Anterior cingulate cortex (tissue), 58 donors: Measurements from ENCODE around the gene ADCY2.

Experiments used
- DNase-seq, 58 donors: peaks; one replicate each; lab custom pipeline; 2025; lab: John Stamatoyannopoulos, UW

Gene ADCY2

DNA sequence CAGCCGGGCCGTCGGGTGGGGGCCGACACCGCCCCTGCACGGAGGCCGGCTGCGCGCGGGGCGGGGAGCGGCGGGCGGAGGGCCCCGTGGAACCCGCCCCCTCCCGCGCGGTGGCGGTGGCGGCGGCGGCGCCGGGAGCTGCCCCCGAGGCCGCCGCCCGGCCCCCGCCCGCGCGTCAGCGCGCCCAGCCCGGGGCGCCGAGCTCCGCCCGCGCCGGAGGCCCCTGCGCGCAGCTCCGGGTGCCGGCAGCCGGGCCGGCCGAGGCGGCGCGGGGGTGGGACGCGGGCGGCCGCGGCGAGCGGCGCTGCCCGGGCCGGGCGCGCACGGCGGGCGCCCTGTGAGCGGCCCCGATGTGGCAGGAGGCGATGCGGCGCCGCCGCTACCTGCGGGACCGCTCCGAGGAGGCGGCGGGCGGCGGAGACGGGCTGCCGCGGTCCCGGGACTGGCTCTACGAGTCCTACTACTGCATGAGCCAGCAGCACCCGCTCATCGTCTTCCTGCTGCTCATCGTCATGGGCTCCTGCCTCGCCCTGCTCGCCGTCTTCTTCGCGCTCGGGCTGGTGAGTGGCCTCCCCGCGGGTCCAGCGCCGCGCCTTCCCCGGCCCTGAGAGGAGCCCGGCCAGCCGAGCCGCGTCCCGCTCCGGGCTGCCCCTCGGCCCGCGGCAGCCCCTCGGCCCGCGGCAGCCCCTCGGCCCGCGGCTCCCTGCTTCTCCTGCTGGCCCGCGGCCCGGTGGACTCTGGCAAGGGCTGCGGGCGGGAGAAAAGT is at the start of gene ADCY2:
Gene ADCY2 (plus strand): TSS at position 192 of the 766 bp plus-strand sequence. CDS start 159 bp downstream, at position 351.
- peak in 2 of 58 donors; percentile 53 to 63 for DNase-seq

DNA sequence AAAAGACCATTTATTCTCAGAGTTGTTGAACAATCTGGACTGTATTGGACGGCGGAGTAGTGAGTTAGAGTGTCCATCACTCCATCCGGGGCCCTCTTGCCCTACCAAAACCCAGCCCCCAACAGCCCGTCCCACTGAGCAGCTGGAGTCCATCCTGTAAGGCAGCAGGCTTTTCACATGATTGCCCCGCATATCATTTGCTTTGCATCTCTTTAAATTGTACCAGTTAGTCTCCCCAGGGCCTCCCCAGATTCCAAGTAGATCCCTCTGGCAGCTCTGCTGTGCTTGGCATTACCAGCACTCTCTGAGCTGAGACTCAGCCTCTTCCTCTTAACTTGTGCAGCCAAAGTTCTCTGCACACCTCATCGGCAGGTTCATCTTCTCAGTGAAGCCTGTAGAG is 48.6 kb upstream of the ADCY2 start:
- DNase-seq, result no peak

DNA sequence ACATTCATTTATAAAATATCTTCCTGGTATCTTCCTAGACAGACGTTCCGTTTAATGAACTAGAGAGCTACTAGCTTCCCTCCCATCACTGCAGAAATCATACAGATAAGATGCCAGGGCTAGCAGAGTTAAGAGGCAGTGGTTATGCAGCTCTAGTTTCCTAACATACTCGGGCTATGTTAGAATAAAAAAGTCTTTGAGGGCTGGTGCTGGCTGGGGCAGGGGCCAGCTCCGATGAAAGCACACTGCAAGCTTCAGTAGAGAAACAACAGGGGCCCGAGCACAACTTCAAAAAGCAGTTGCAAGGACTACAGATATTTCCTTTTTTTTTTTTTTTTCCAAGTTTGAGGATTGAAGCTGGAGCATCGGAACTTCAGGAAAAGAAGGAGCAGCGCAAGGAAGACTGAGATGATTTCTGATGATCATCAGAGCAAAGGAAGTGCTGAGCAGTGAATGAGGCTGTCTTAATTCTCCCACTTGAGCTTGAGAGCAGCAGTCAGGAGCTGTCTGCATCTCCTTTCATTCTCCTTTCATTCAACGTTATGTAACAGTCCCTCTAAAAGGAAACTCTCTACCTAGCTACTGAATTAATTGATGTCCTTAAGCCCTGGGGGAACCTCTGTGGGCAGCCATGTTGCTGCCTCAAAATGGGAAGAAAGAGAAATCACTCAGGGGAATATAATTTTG is 47.6 kb upstream of the ADCY2 start:
- DNase-seq, result peak in 36 of 58 donors; percentile 3 to 68 (median 18)

DNA sequence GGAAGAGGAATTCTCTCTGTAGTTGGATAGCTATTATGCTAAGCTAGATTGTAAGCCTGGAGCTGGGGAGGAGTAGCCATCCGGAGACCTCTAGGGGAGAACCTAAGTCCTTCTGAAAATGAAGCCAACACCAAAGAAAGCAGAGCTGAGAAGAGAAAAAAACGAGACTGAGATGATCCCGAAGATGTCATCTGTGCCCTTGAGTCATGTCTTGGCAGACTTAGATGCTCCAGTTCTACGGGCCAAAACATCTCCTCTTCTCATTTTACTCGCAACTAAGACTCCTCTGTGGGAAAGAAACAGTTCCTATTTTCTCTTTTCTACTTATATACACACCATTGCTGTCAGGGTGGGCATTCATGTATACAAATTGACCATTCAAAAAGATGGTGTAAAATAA is 34.3 kb upstream of the ADCY2 start:
- no peak for DNase-seq

DNA sequence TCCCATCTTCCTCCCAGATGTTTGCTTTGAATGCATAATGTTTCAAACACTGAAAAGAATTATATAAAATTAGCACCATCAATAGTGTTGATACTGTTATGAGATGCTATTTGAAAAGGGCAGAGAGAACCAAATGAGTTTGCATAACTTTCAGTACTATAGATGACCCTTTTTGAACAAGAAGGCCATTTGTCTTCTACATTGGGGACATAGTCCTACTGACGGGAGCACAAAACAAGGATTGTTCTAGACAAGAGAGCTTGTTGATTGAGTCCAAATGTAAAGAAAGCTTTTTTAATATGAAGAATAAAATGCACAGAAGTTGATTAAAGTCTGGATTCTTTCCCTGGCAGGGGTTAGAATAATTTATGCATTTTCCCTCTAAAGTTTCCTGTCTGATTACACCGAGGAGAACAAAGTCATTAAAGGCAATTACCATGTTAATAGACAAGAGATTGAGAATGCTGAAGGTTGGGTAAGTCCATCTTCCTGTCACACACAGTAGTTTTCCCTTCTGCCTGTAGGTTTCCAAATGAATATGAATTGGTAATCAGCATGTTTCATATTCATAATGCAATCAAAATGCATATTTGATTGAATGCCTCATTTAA is 32.8 kb upstream of the ADCY2 start:
- no peak for DNase-seq

DNA sequence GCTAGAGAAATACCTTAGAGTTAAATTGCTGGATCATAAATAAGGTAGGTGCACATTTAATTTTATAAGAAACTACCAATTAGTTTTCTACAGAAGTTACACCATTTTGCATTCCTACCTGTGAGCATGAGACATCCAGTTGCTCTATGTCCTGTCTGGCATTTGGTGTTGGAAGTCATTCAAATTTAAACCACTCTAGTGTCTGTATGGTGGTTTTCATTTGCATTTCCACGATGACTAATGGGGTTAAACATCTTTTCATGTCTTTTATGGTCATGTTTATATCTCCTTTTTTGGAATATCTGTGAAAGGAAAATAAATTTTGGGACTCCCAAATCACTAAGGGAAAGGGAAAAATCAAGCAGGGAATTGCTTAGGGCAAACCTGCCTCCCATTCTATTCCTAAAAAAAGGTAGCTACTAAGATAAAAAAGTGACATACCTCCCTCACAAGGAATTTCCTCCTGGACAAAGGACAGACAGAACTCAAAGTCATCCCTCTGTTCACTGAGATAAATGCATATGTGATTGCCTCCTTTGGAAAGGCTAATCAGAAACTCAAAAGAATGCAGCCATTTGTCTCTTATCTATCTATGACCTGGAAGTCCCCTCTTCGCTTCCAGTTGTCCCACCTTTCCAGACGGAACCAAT is 31.6 kb upstream of the ADCY2 start:
- DNase-seq, result no peak

DNA sequence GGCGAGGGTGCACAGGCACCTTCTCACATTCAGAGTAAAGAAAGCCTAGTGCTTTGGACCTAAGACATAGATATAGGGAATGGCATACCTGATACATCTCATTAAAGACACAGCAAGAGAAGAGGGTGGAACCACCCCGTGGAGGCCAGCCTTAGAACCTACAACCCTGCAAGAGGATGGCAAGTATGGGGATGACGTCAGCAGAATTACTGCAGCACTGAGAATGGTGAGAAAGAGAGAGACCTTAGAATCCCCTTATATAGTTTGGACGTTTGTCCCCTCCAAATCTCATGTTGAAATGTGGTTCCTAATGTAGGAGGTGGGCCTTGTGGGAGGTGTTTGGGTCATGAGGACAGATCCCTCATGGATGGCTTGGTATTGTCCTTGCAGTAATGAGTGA is 28.2 kb upstream of the ADCY2 start:
- no peak for DNase-seq

DNA sequence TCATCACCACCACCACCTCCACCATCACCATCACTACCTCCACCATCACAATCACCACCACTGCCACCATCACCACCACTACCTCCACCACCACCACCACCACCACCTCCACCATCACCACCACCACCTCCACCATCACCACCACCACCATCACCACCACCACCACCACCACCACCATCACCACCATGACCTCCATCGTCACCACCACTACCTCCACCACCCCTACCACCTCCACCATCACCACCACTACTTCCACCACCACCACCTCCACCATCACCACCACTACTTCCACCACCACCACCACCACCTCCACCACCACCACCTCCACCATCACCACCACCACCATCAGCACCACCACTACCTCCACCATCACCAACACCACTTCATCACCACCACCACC is 23.5 kb upstream of the ADCY2 start:
- DNase-seq, result peak in 1 of 58 donors; percentile 15

DNA sequence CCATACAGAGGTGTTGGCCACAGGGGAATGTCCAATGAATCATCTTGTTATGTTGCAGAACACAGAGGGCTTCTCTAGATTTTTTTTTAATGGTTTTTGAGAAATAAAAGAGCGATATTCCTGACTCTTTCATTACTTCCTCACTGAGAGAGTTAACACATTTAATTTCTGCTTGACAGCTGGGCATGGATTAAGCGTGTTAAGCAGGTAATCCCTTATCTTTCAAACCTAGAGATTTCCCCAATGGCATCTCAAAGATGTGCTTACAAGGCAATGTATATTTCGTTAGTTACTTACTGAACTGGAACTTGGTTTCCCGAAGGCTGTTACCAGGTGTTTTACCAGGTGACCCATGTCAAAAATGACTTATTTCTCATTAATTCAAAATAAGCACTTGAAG is 21.8 kb upstream of the ADCY2 start:
- DNase-seq, result no peak

DNA sequence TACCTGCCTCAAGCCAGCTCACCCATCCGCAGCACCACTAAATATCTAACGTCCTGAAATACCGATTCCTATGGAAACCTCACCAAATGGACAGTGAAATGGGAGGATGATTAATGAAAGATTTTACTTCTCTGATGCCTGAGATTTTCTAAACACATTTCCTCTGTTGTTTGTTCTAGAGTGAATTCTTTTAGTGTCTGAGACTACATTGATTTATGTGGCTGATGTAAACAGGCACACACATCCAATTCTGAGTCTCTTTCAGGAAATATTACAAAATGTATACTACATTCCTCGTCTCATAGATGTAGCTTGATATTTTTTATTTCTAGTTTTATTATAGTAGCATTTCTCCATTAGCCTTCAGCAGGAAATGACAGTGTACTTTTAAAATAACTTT is 20.5 kb upstream of the ADCY2 start:
- DNase-seq, result no peak

DNA sequence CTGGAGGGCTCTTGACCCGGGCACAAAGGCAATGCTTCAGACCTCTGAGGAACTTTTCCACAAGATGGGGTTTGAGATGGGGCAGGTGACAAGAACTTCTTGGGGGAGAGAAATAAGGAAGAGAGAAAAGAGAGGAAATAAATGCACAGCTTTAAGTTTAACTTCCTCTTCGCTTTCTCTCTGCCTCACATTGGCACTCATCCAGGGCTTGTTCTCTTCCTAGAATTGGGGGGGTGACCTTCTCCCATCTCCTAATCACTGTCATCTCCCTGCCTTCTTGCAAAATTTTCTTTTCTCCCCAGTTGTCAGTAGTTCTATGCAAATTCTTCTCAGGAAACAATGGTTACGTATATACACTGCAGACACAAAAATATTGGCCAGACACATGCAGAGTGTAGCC is 19.1 kb upstream of the ADCY2 start:
- no peak for DNase-seq

DNA sequence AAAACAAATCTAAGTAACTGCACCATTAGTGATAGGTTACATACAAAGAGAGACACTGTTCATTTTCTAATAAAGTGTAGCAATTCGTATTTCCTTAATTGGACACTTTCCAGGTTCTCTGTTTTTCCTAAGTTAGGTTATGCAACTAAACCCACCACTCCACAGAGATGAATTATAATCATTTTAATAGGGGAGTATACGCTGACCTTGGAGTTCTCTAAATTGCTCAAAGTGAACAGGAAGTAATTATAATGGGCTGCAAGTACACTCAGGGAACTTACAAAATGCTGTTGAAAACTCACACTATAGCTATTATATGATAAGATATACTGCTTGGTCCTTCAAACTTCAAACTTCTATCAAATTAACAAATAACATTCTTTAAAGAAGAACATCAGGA is 18.2 kb upstream of the ADCY2 start:
- no peak for DNase-seq

DNA sequence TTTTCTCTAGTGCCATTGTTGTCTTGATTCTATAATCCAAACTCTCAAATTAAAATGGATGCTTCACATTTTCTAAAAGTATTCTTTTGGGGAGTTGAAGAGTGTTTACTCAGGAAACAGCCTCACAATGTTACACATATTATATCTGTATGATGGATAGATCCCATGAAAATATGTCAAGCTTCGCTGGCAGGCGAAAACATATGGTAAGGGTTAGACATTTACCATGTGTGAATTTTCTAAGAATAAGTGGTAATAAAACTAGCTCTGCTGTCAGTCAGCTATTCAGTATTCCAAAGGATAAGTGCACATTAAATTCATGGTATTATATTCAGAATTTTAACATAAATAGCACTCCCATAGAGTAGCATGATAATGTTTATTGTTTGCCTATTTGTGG is 13.3 kb upstream of the ADCY2 start:
- no peak for DNase-seq

DNA sequence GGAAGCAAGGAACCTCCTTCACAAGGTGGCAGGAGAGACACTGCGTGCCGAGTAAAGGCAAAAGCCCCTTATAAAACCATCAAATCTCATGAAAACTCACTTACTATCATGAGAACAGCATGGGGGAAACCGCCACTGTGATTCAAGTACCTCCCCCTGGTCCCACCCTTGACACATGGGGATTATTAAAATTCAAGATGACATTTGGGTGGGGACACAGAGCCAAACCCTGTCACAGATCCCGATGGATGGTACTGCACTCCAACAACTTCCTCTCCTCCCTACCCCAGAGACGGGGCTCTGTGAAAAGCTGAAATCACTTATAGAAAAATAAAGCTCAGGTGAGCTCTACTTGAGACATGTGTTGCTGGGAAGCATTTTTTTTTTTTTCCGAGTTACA is 10.3 kb upstream of the ADCY2 start:
- DNase-seq, result no peak

DNA sequence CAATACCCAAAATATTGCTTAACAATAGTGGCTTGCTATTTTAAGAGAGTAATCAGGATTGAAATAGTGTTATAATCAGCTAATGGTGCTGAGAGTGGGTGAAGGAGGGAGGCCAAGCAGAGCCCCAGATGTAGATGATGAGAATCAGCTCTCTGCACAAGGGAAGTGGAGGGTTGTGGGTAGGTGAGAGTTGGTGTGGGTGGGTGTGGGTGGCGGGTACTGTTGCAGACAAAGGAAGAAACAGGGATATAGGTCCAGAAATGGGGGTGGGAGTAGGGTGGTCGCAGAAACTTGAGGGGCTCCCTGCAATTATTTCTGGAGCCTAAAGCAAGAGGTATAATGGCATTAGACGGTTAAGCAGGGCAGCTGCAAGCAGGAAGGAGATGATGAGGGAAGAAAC is 7.4 kb upstream of the ADCY2 start:
- no peak for DNase-seq

DNA sequence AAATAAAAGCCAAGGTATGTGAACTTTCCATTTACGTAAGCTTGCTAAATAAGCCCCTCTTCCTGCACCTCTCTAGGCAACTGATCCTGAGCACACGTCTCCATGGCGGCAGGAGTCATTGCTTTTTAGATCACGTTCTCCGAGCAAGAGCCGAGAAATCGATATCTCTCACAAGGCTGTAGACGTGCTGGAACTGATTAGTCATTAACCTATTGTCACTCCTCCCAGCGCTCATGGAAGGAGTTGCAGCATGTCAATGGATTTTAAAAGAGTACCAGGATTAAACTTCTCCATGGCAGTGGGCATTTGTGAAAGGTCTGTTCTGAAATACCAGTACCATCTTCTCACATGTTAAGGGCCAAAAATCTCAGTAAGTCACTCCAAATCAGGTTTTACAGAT is 4.7 kb upstream of the ADCY2 start:
- DNase-seq, result no peak

DNA sequence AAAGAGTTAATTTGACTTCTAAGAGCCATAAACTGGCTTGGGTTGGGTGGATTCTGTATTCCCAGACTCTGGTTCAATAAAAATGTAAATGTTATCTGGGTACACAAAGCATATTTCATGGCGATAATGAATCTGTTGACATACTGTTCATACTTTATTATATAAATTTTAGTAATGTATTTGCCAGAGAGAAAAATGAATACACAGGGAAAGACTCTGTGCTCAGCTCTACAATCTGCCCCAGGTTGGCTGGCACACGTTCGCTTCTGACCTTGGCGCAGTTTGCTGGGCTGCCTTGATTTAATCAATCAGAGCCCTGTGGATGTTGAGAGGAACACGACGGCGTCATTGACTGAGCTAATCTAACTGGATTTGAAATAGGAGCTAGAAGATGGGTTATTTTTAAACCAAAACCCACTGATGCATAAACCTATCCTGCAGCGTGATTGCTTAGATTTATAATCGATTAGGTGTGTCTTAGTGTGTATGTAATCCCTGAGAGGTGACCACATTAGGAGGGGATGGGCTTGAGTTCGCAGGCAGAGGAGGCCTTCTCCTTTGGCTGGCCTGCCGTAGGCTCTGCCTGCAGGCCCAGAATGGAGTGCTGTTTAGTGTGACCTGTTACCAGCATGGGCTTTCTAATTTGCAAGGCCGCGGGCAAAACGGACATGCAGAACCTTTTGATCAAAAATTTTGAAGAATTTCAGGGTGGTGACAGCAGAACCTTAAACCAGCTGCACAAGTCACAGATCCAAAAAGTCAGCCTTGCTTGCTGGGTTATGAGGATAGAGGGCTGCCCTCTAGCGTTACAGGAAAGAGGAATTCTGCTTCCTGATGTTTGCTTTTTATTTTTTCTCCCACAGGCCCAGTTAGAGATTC is 3.9 kb upstream of the ADCY2 start:
- peak in 21 of 58 donors; percentile 11 to 73 (median 35) for DNase-seq

DNA sequence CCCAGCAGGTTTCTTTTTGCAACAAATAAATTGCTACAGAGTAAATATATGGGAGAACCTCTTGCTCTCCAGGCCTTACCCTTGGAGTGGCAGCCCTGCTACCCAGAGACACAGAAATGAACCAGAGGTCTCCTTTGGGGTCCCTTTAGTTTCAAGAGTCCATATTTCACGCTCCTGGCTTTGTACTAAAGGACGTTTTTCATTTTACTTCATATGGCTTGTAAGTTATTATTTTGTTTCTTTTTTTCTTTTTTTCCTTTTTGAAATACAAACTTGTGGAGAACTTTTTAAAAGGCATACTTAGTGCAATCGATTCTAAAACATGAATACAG is 3.3 kb upstream of the ADCY2 start:
- DNase-seq, result no peak

DNA sequence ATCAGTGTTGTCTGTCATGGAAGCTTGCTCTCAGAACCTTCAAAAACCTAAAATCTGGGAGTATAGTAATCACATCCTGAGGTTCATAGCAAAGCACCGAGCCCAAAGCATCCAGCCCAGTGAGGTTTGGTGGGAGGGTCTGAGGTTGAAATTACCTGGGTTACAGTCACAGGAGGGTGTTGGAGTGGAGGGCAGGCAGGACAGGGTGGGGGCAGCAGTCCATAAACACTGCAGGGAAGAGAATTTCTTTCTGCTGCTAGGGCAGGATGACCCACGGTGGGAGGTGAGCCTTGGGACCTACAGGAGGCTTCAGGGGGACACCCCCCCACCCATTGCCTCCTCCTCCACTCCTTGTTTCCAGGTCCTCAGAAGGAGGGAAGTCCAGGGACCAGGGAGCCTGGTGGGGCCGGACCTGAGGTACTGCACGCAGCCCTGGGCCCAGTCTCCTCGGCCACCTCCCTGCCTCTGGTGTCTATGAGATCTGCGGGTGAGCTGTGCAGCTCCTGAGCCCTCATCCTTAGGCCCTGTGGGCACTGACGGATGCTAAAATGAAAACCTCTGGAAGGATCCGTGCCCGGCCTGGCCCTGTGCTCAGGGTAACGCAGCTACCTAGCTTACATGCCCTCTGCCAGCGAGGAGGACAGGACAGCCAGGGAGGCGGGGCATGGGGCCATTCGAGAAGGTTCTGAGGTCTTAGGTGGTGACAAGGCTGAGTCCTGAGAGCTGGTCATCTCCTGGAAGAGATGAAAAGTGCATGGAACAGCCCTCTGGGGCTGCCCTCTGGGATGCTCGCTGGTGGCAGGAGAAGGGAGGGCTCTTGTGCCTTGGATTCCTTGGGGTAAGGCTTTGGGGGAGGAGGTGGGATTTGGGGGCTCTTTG is 1.8 kb upstream of the ADCY2 start:
- DNase-seq, result peak in 1 of 58 donors; percentile 63
